SK-N-MC (cell line): ENCODE measurements around the gene TRIM49.
"Not testable (repeated sequence)": the region's sequence is repeated elsewhere in the genome, so short reads cannot be mapped to it uniquely, and the experiment has no call there.

Experiments used
- EZH2 ChIP-seq: fragments of 200-600 bp; sonication (generic); IDR thresholded peaks from one replicate; pipeline ENCODE4 v1.6.1; 2017; ENCODE audit warnings: antibody characterized with exemption
- FOXP2 ChIP-seq: optimal IDR thresholded peaks from 2 replicates; pipeline ENCODE3; 2011; ENCODE audit warnings: mild to moderate bottlenecking, moderate library complexity; ENCODE audit not compliant: insufficient read depth; ENCODE audit errors: extremely low read length, control extremely low read depth
- POLR2AphosphoS5 ChIP-seq: IDR thresholded peaks from 2 replicates; pipeline ENCODE4 v1.6.1; 2012; ENCODE audit warnings: mild to moderate bottlenecking, low read depth, low read length, borderline replicate concordance

- TF ChIP-seq EZH2, POLR2AphosphoS5, FOXP2: not testable (repeated sequence)
These were observed 57.6 kb downstream of the TRIM49 start for GRCh38 chr11:89750822-89751221.
